Measurements from ENCODE around the gene WFDC9.
"Not testable (repeated sequence)": the region's sequence is repeated elsewhere in the genome, so short reads cannot be mapped to it uniquely, and the experiment has no call there.

WFDC9 gene

DNA sequence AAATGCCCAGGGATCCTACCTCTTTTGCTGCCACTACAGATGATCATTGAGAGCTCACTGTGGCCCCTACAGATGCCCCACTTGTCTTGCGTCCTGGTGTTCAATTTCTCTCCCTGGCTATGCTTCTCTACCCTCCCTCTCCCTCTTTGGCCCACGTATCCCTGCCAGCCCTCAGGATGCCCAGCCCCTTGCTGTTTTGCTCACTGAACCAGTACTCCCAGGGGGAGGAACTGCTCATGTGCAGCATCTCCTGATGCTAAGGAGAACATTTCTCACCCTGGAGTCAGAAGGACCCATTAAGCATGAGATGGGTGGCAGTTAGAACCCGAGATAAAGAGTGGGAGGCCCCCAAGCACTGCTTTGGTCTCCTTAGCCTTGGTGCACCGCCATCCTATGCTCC, at the start of gene WFDC9:
TSS of gene WFDC9 (minus strand) at position 101 of the 400 bp plus-strand sequence. CDS start 21,103 bp downstream, outside the sequence.
- no peaks in the 10 kb centered on the region for H3K9me3 ChIP-seq (ENCODE audit: low read length)
- H2AFZ ChIP-seq (ENCODE audit: low read depth, low read length) = no peak within 1 kb of the TSS
- H3K4me3 ChIP-seq (ENCODE audit: low read length) = no peak within 1 kb of the TSS
- H3K27me3 ChIP-seq (ENCODE audit: insufficient read depth, low read length) = peaks cover 14% of the 10 kb centered on the region
- H3K36me3 ChIP-seq (ENCODE audit: insufficient read depth, low read length) = no peaks in the 10 kb centered on the region
- no peaks in the 10 kb centered on the region for H3K4me1 ChIP-seq (ENCODE audit: insufficient read depth, low read length)

DNA sequence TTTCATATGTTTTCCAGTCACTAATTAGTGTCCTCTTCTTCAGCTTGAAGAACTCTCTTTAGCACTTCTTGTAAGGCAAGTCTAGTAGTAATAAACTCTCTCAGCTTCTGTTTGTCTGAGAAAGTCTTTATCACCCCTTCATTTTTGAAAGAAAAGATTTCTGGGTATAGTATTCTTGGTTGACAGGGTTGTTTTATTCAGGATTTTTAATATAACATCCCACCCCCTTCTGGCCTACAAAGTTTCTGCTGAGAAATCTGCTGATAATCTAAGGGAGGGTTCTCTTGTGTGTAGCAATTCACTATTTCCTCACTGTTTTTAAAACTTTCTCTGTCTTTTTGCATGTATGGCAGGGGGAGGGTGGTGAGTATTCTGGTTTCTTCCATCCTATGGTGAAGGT, 48.6 kb upstream of the WFDC9 start:
- H3K27me3 ChIP-seq (ENCODE audit: insufficient read depth, low read length) = no peaks in the 10 kb centered on the region
- no peak overlapping the region for H3K4me3 ChIP-seq (ENCODE audit: low read length)
- H3K36me3 ChIP-seq (ENCODE audit: insufficient read depth, low read length) = no peaks in the 10 kb centered on the region
- H3K4me1 ChIP-seq (ENCODE audit: insufficient read depth, low read length) = no peaks in the 10 kb centered on the region
- H2AFZ ChIP-seq (ENCODE audit: low read depth, low read length) = no peak overlapping the region
- H3K9me3 ChIP-seq (ENCODE audit: low read length) = no peaks in the 10 kb centered on the region

DNA sequence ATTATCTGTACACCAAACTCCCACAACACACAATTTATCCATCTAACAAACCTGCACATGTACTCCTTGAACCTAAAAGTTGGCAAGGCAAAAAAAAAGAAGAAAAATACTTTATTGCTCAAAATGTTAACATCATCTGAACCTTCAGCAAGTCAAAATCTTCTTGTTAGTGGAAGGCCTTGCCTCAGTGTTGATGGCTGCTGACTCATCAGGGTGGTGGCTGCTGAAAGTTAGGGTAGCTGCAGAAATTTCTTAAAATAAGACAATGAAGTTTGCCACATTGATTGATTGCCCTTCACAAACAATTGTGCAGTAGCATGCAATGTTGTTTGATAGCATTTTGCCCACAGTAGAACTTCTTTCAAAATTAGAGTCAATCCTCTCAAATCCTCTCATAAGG, 41.7 kb upstream of the WFDC9 start:
- Histone ChIP-seq H3K27me3 (ENCODE audit: insufficient read depth, low read length) (peaks cover 5% of the 10 kb centered on the region), H3K4me3 (ENCODE audit: low read length) (no peak overlapping the region), H3K4me1 (ENCODE audit: insufficient read depth, low read length) (no peaks in the 10 kb centered on the region), H3K36me3 (ENCODE audit: insufficient read depth, low read length) (no peaks in the 10 kb centered on the region), H2AFZ (ENCODE audit: low read depth, low read length) (no peak overlapping the region), H3K9me3 (ENCODE audit: low read length) (no peaks in the 10 kb centered on the region)

DNA sequence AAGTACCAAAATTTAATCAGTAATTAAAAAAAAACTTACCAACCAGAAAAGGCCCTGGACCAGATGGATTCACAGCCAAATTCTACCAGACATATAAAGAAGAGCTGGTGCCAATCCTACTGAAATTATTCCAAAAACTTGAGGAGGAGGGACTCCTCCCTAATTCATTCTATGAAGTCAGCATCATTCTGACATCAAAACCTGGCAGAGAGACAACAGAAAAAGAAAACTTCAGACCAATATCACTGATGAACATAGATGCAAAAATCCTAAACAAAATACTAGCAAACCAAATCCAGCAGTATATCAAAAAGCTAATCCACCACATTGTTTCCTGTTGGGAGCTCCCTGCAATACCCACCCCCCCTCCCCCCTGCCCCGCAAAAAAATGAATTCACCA, 39.1 kb upstream of the WFDC9 start, which contains the start of gene WFDC11:
TSS of gene WFDC11 (minus strand) at position 101 of the 400 bp plus-strand sequence. CDS start 19,639 bp downstream, outside the sequence.
- Histone ChIP-seq H3K4me1 (ENCODE audit: insufficient read depth, low read length) (no peaks in the 10 kb centered on the region), H2AFZ (ENCODE audit: low read depth, low read length) (no peak within 1 kb of the TSS), H3K27me3 (ENCODE audit: insufficient read depth, low read length) (peaks cover 5% of the 10 kb centered on the region), H3K4me3 (ENCODE audit: low read length) (no peak within 1 kb of the TSS), H3K9me3 (ENCODE audit: low read length) (no peaks in the 10 kb centered on the region), H3K36me3 (ENCODE audit: insufficient read depth, low read length) (no peaks in the 10 kb centered on the region)

DNA sequence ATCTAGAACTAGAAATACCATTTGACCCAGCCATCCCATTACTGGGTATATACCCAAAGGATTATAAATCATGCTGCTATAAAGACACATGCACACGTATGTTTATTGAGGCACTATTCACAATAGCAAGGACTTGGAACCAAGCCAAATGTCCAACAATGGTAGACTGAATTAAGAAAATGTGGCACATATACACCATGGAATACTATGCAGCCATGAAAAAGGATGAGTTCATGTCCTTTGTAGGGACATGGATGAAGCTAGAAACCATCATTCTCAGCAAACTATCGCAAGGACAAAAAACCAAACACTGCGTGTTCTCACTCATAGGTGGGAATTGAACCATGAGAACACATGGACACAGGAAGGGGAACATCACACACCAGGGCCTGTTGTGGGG, 26.0 kb upstream of the WFDC9 start:
- H3K9me3 ChIP-seq (ENCODE audit: low read length); H3K4me3 ChIP-seq (ENCODE audit: low read length); H2AFZ ChIP-seq (ENCODE audit: low read depth, low read length); H3K4me1 ChIP-seq (ENCODE audit: insufficient read depth, low read length); H3K27me3 ChIP-seq (ENCODE audit: insufficient read depth, low read length); H3K36me3 ChIP-seq (ENCODE audit: insufficient read depth, low read length): not testable (repeated sequence)

DNA sequence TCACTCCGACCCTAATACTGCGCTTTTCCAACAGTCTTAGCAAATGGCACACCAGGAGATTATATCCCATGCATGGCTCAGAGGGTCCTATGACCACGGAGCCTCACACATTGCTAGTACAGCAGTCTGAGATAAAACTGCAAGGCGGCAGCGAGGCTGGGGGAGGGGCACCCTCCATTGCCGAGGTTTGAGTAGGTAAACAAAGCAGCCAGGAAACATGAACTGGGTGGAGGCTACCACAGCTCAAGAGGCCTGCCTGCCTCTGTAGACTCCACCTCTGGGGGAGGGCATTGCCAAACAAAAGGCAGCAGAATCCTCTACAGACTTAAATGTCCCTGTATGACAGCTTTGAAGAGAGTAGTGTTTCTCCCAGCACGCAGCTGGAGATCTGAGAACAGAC, 20.6 kb upstream of the WFDC9 start:
- not testable (repeated sequence) for H3K36me3 ChIP-seq (ENCODE audit: insufficient read depth, low read length); H3K9me3 ChIP-seq (ENCODE audit: low read length); H3K27me3 ChIP-seq (ENCODE audit: insufficient read depth, low read length); H3K4me3 ChIP-seq (ENCODE audit: low read length); H2AFZ ChIP-seq (ENCODE audit: low read depth, low read length); H3K4me1 ChIP-seq (ENCODE audit: insufficient read depth, low read length)

DNA sequence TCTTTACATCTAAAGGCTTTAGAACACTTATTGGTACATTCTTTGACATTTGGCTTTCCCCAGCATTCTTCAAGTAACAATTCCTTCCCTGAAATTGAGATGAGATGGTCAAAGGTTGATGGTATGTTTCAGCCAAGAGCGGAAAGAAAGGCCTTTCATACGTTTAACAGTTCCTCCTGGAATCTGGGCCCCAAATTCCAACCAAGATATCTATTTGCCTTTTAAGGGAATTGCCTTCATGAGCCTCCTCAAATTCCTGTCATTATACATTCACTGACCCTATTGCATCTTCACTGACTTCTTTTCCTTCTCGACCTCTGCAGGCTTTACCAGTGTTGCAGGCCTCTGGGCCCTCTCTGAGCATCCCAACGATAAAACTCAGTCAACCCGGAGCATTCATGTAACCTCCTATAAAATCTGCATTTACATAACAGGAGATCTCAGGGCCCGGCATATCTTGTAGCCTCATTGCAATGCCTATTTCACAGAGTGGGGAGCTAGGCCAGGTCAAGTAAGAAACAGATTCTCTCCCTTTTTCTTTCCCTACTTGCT, 18.3 kb upstream of the WFDC9 start:
- Histone ChIP-seq H3K36me3 (ENCODE audit: insufficient read depth, low read length) (no peaks in the 10 kb centered on the region), H2AFZ (ENCODE audit: low read depth, low read length) (no peak overlapping the region), H3K4me3 (ENCODE audit: low read length) (no peak overlapping the region), H3K27me3 (ENCODE audit: insufficient read depth, low read length) (no peaks in the 10 kb centered on the region), H3K9me3 (ENCODE audit: low read length) (peaks cover 4% of the 10 kb centered on the region), H3K4me1 (ENCODE audit: insufficient read depth, low read length) (no peaks in the 10 kb centered on the region)

DNA sequence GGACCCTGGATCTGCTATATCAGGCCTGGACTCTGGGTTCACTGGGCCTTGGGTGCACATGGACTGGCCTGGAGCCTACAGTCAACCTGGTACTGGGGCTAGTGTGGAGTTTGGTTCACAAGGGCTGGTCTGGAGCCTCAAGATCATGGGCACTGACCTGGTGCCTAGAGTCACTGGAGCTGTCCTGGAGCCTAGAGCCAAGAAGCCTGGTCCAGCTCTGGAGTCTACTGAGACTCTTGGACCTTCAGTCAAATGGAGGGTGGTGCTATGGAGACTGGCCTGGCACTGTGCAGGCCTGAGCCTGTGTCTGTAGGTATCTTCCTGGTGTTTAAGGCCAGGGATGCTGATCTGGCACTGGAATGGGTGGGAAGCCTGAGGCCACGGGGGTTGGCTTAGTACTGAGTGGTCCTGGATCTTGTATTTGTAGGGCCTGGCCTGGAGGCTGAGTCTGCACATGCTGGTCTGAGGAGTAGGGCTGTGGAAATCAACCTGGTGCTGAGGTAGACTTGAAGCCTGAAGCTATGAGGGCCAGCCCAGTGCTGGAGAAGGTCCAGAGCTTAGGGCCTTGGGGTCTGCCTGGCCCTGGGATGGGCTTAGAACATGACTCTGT, 16.5 kb upstream of the WFDC9 start:
- no peaks in the 10 kb centered on the region for H3K27me3 ChIP-seq (ENCODE audit: insufficient read depth, low read length)
- no peaks in the 10 kb centered on the region for H3K4me1 ChIP-seq (ENCODE audit: insufficient read depth, low read length)
- H3K36me3 ChIP-seq (ENCODE audit: insufficient read depth, low read length) = no peaks in the 10 kb centered on the region
- no peak overlapping the region for H3K4me3 ChIP-seq (ENCODE audit: low read length)
- no peak overlapping the region for H2AFZ ChIP-seq (ENCODE audit: low read depth, low read length)
- H3K9me3 ChIP-seq (ENCODE audit: low read length) = peaks cover 4% of the 10 kb centered on the region

DNA sequence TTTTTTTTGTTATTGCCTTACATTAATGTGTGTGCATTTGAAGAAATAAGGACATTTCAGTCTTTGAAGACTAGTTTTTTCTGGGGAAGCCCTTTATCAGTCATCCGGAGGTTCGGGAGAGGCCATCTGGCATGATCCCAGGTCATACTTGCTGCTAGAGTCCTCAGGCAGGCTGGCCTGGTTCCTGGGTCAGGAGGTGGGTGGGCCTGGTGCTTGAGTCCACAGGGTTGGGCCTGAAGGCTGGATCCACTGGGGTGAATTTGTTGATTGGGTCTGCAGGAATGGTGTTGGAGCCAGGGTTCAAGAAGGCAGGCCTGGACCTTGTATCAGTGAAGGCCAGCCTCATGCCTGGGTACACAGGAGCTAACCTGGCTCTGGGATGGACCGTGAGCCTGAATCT, 15.8 kb upstream of the WFDC9 start:
- Histone ChIP-seq H3K9me3 (ENCODE audit: low read length) (peaks cover 4% of the 10 kb centered on the region), H3K4me1 (ENCODE audit: insufficient read depth, low read length) (no peaks in the 10 kb centered on the region), H3K27me3 (ENCODE audit: insufficient read depth, low read length) (no peaks in the 10 kb centered on the region), H2AFZ (ENCODE audit: low read depth, low read length) (no peak overlapping the region), H3K36me3 (ENCODE audit: insufficient read depth, low read length) (no peaks in the 10 kb centered on the region), H3K4me3 (ENCODE audit: low read length) (no peak overlapping the region)

DNA sequence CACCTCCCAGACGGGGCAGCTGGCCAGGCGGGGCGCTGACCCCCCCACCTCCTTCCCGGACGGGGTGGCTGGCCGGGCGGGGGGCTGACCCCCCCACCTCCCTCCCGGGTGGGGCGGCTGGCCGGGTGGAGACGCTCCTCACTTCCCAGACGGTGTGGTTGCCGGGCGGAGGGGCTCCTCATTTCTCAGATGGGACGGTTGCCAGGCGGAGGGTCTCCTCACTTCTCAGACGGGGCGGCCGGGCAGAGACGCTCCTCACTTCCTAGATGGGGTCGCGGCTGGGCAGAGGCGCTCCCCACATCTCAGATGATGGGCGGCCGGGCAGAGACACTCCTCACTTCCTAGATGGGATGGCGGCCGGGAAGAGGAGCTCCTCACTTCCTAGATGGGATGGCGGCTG, 14.8 kb upstream of the WFDC9 start:
- H3K9me3 ChIP-seq (ENCODE audit: low read length); H3K4me1 ChIP-seq (ENCODE audit: insufficient read depth, low read length); H2AFZ ChIP-seq (ENCODE audit: low read depth, low read length); H3K27me3 ChIP-seq (ENCODE audit: insufficient read depth, low read length); H3K36me3 ChIP-seq (ENCODE audit: insufficient read depth, low read length); H3K4me3 ChIP-seq (ENCODE audit: low read length): not testable (repeated sequence)

DNA sequence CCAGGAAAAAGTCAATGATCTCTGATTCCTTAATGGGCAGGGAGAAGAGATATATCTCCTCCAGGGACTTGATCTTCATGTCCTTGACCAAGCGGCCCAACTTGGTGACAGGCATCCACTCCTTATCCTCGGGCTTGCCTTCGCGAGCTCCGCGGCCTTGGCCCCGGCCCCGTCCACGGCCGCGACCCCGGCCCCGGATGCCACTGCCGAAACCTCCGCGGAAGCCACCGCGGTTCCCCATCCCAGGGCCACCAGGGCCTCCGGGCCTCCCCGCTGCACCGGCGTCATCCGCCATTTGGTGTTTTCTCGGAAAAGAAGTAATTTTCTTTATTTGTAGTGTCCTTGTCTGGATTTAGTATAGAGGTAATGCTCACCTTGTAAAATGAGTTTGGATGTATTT, 10.0 kb upstream of the WFDC9 start:
- not testable (repeated sequence) for H3K36me3 ChIP-seq (ENCODE audit: insufficient read depth, low read length)

DNA sequence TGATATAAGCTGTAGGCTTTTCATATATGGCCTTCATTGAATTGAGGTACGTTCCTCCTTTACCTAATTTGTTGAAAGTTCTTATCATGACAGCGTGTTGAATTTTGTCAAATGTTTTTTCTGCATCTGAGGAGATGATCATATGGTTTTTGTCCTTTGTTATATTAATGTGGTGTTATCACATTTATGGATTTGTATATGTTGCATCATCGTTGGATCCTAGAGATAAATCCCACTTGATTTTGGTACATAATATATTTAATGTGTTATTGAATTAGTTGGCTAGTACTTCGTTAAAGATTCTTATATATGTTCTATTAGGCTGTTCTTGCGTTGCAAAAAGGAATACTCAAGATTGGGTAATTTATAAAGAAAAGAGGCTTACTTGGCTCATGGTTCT, 8.6 kb upstream of the WFDC9 start:
- H3K4me1 ChIP-seq (ENCODE audit: insufficient read depth, low read length) = no peaks in the 10 kb centered on the region
- H3K36me3 ChIP-seq (ENCODE audit: insufficient read depth, low read length) = no peaks in the 10 kb centered on the region
- no peak overlapping the region for H3K4me3 ChIP-seq (ENCODE audit: low read length)
- H2AFZ ChIP-seq (ENCODE audit: low read depth, low read length) = no peak overlapping the region
- no peaks in the 10 kb centered on the region for H3K27me3 ChIP-seq (ENCODE audit: insufficient read depth, low read length)
- H3K9me3 ChIP-seq (ENCODE audit: low read length) = no peaks in the 10 kb centered on the region

More for the DNA sequence above, 10.0 kb upstream of the WFDC9 start:
- not testable (repeated sequence) for H3K27me3 ChIP-seq (ENCODE audit: insufficient read depth, low read length); H3K4me3 ChIP-seq (ENCODE audit: low read length); H2AFZ ChIP-seq (ENCODE audit: low read depth, low read length); H3K9me3 ChIP-seq (ENCODE audit: low read length); H3K4me1 ChIP-seq (ENCODE audit: insufficient read depth, low read length)

DNA sequence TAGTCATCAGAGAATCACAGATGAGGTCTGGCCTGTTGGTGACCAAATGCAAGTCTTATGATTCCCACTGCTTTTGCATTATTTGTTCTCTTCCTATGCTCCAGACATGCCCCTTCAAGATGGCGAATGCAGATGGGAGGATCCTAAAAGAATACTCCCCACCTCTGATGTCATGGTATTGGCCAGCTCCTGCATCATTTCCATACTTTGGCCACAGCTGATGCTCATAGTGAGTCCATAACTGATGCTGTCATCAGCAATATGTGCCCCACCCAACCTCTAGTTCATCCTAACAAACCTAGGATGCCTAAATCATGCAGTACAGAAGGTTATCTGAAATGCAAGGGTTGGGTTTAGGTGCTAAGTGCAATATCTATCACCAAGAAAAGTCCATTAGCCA, 5.4 kb upstream of the WFDC9 start:
- no peaks in the 10 kb centered on the region for H3K27me3 ChIP-seq (ENCODE audit: insufficient read depth, low read length)
- no peak overlapping the region for H3K4me3 ChIP-seq (ENCODE audit: low read length)
- H3K9me3 ChIP-seq (ENCODE audit: low read length) = no peaks in the 10 kb centered on the region
- no peak overlapping the region for H2AFZ ChIP-seq (ENCODE audit: low read depth, low read length)
- H3K4me1 ChIP-seq (ENCODE audit: insufficient read depth, low read length) = no peaks in the 10 kb centered on the region
- no peaks in the 10 kb centered on the region for H3K36me3 ChIP-seq (ENCODE audit: insufficient read depth, low read length)

DNA sequence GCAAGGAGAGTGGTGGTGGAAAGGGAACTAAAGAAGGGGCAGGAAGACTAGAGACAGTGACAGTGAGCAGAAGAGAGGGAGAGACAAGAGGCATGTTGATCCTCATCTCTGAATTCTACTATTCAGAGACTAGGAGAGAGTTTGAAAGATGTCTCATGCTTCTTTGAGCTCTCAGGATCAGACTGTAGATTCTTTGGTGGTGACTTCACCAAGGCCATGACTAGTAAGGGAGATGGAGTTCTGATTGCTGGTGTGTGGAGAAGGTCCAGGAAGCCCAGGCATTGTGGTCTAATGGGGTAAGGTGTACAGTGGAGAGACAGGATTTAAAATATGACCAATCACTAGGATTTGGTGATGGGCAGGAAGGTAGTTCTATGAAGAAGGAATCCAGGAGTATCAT, 713 bp downstream of the WFDC9 start:
- H2AFZ ChIP-seq (ENCODE audit: low read depth, low read length) = no peak overlapping the region
- H3K9me3 ChIP-seq (ENCODE audit: low read length) = no peaks in the 10 kb centered on the region
- H3K4me3 ChIP-seq (ENCODE audit: low read length) = no peak overlapping the region
- H3K27me3 ChIP-seq (ENCODE audit: insufficient read depth, low read length) = peaks cover 14% of the 10 kb centered on the region
- H3K4me1 ChIP-seq (ENCODE audit: insufficient read depth, low read length) = no peaks in the 10 kb centered on the region
- no peaks in the 10 kb centered on the region for H3K36me3 ChIP-seq (ENCODE audit: insufficient read depth, low read length)
